HFFc6 (cell line): ENCODE data around the gene HIVEP1. TPM values are rescaled to one million over a fixed set of nuclear protein-coding genes. Genes with fewer than 3 reads are reported as not detected.

Source experiments
- DNase-seq: peaks from one replicate; pipeline ENCODE4 v3.0.0-alpha.2; 2018
- H3K27ac Mint-ChIP-seq: 2 replicates; pipeline ENCODE4 v1.8.0; 2020; ENCODE audit warnings: mild to moderate bottlenecking, mixed read lengths
- H3K27me3 Mint-ChIP-seq: 2 replicates; pipeline ENCODE4 v1.8.0; 2021; ENCODE audit warnings: mild to moderate bottlenecking, moderate library complexity, mixed read lengths; ENCODE audit not compliant: insufficient read depth
- H3K36me3 Mint-ChIP-seq: 2 replicates; pipeline ENCODE4 v1.8.0; 2021; ENCODE audit warnings: low read depth, mixed read lengths
- H3K4me1 Mint-ChIP-seq: 2 replicates; pipeline ENCODE4 v1.8.0; 2020; ENCODE audit warnings: low read depth, mixed read lengths
- H3K4me3 Mint-ChIP-seq: 2 replicates; pipeline ENCODE4 v1.8.0; 2020; ENCODE audit warnings: mild to moderate bottlenecking, moderate library complexity, mixed read lengths
- H3K9me3 Mint-ChIP-seq: 2 replicates; pipeline ENCODE4 v1.8.0; 2020; ENCODE audit warnings: mild to moderate bottlenecking, mixed read lengths
- total RNA-seq, 6 experiments: library from RNA; stranded (reverse); fragmentation: NEBNext Ultra II Directional; extraction: Animal tissue kit (Norgen Biotek cat#: 25700); gene quantifications; 2 replicates in 1 of 6; 3 replicates in 5 of 6; pipeline ENCODE4 v1.2.3, GENCODE V29; 2021
- TF ChIP-seq, protein P1 (sequence below): fragments of 200-600 bp; sonication (generic); IDR thresholded peaks from 2 replicates; pipeline ENCODE4 v1.5.0; 2021; ENCODE audit warnings: antibody characterized with exemption, mild to moderate bottlenecking

HIVEP1 gene
- total RNA-seq, 6 experiments from 2014 or later = 10.3 to 19.9 (median 11.8) TPM

DNA sequence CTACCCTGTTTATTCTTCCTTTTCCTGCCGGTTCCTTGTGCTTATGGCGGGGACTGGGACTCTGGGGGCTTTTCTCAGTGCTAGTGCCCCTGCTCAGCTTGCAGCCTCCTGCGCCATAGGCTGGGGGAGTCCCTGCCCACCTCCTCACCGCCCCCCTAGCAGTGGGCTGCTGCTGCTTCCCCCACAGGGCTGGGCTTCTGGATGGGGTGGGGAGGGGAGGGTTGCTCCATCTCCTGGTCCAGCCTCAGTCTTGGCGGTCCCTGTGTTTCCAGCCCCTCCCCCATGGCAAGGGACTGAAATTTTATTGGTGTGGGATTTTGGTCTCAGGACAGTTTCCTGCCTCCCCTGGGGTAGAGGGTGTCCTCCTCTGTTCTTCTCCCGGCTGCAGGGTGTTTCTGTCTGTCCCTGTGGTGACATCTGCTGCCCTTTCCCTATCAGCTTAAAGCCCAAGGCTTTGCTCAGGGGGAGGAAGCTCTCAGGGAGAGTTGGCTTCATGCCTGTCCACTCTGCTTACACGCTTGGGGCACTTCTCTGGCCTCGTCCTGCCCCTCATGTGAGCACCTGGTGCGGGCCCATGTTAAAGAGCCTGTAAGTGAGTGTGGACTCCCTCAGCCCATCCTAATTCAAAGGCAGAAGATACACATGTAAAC is 100.6 kb downstream of the HIVEP1 start:
- Mint-ChIP-seq H3K4me1 (peaks cover 28% of the 10 kb centered on the region), H3K4me3 (peak overlapping the region; percentile 62), H3K27me3 (peaks cover 3% of the 10 kb centered on the region; the same call in 1 of the 2 replicates), H3K27ac (peak overlapping the region; percentile 91), H3K9me3 (peaks cover 11% of the 10 kb centered on the region), H3K36me3 (peaks cover 31% of the 10 kb centered on the region)
- TF ChIP-seq, protein P1, sequence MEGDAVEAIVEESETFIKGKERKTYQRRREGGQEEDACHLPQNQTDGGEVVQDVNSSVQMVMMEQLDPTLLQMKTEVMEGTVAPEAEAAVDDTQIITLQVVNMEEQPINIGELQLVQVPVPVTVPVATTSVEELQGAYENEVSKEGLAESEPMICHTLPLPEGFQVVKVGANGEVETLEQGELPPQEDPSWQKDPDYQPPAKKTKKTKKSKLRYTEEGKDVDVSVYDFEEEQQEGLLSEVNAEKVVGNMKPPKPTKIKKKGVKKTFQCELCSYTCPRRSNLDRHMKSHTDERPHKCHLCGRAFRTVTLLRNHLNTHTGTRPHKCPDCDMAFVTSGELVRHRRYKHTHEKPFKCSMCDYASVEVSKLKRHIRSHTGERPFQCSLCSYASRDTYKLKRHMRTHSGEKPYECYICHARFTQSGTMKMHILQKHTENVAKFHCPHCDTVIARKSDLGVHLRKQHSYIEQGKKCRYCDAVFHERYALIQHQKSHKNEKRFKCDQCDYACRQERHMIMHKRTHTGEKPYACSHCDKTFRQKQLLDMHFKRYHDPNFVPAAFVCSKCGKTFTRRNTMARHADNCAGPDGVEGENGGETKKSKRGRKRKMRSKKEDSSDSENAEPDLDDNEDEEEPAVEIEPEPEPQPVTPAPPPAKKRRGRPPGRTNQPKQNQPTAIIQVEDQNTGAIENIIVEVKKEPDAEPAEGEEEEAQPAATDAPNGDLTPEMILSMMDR = no peak
- DNase-seq = no peak

DNA sequence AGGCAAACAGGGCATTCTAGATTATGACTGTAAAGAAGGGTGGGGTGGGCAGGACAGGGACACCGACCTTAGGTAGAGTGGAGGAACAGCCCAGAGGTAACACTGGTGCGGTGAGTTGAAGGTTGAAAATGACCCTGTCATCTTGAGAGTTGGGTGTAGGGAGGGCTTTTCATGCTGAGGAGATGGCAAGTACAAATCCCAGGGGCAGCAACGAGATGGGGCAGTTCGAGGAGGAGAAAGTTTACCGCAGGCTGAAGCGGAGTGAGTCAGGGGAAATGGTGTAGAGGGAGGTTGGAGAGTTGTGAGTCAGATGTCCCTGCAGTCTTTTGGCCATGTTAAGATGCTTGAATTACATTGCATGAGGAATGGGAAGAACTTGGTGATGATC is 101.1 kb downstream of the HIVEP1 start:
- peaks cover 3% of the 10 kb centered on the region; the same call in 1 of the 2 replicates for H3K27me3 Mint-ChIP-seq
- H3K4me1 Mint-ChIP-seq = peaks cover 28% of the 10 kb centered on the region
- peaks cover 11% of the 10 kb centered on the region for H3K9me3 Mint-ChIP-seq
- peak overlapping the region; percentile 62 for H3K4me3 Mint-ChIP-seq
- H3K36me3 Mint-ChIP-seq = peaks cover 30% of the 10 kb centered on the region
- DNase-seq = peak; percentile 81
- peak overlapping the region; percentile 91 for H3K27ac Mint-ChIP-seq
- TF ChIP-seq, protein P1 = no peak

DNA sequence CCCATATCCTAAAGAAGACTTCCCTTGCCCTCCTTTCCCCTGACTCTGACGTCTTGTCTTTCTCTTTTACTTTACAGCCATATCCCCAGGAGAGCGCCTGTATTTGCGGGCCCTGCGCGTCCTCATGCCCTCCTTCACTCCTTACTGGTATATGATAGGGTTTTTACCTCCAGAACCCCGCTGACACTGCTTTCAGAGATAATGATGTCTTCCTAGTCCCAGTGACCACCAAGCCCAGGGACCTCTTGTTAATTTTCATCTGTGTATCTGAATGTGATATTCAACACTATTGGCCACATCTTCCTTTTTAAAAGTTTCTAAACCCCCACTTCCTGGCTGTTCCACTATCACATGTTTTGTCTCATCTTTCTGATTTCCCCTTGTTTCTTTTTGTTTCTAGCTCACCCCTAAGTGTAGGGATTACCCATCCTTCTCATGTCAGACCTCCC is 102.0 kb downstream of the HIVEP1 start:
- peaks cover 11% of the 10 kb centered on the region for H3K9me3 Mint-ChIP-seq
- H3K36me3 Mint-ChIP-seq = peaks cover 30% of the 10 kb centered on the region
- DNase-seq = no peak
- peak overlapping the region; percentile 91 for H3K27ac Mint-ChIP-seq
- H3K4me3 Mint-ChIP-seq = peak overlapping the region; percentile 22; the same call in 1 of the 2 replicates
- peaks cover 3% of the 10 kb centered on the region; the same call in 1 of the 2 replicates for H3K27me3 Mint-ChIP-seq
- TF ChIP-seq, protein P1 = no peak
- peaks cover 28% of the 10 kb centered on the region for H3K4me1 Mint-ChIP-seq

DNA sequence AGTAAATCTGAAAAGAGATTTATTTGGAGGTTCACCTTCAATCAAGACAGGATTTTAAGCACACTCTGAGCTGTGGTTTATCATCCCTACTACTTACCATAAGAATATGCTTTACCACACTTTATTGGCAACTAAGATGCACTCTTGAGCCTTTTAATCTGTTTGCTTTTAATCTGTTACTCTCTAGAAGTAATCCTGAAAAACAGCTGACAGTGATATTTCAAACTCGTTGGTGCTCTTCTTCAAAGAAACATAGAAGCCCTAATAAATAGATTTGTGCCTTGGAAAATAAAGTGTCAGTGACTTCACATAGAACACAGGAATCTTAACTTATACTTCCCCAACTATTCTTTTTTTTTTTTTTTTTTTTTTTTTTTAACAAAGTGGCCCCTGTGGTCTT is 102.9 kb downstream of the HIVEP1 start:
- Mint-ChIP-seq H3K9me3 (peaks cover 11% of the 10 kb centered on the region), H3K27ac (no peak overlapping the region), H3K36me3 (peaks cover 27% of the 10 kb centered on the region), H3K4me3 (no peak overlapping the region), H3K4me1 (peaks cover 28% of the 10 kb centered on the region), H3K27me3 (peaks cover 3% of the 10 kb centered on the region; the same call in 1 of the 2 replicates)
- TF ChIP-seq, protein P1 = no peak
- no peak for DNase-seq

DNA sequence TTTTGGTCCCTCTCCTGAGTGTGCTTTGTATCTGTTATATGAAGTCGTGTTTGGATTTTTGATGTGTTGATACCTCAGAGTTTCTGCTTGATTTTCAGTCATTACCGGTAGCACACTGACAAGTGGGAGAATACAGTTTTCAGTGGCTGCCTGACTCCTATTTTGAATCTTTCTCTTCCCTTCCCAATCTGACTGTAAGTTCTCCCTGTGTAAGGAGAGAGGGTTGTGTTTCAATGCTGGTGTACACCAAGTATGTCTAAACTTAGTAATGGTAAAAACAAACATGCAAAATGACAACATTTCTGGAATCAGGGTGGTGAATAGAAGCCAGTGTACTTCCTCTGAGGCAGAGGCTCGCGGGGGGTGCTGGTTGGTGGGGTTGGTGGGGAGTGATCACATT is 103.4 kb downstream of the HIVEP1 start:
- no peak overlapping the region for H3K27ac Mint-ChIP-seq
- peaks cover 11% of the 10 kb centered on the region for H3K9me3 Mint-ChIP-seq
- H3K36me3 Mint-ChIP-seq = peaks cover 32% of the 10 kb centered on the region
- TF ChIP-seq, protein P1 = no peak
- peaks cover 28% of the 10 kb centered on the region for H3K4me1 Mint-ChIP-seq
- DNase-seq = no peak
- H3K27me3 Mint-ChIP-seq = peaks cover 3% of the 10 kb centered on the region; the same call in 1 of the 2 replicates
- no peak overlapping the region for H3K4me3 Mint-ChIP-seq
